Middle frontal gyrus (tissue), 1 donor: ENCODE results near the gene PDS5B.
"Not testable (repeated sequence)": the region's sequence is repeated elsewhere in the genome, so short reads cannot be mapped to it uniquely, and the experiment has no call there.

ENCODE experiments used
- DNase-seq: peaks from one replicate; pipeline ENCODE4 v3.0.0-alpha.2; 2015; ENCODE audit warnings: low spot score; ENCODE audit errors: extremely low spot score

Gene PDS5B

DNA sequence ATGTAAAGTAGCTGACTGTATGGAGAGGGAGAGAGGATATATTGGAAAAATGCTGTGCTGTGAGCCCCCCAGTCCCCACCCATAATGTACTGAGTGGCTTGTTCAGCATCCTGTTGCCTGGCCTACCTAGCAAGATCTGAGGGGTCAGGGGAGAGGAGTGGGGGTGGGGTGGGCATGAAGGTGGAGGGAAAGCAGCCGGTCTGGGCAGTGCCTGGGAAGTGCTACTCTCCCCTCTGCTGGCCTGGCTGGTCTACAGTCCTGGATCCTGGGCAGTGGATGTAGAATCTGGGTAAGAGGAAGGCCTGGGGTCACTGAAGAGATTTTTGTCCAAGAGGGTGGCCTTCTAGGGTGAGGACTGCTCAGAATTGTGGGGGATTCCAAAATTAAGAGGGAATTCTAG is 210.5 kb downstream of the PDS5B start:
- DNase-seq, result no peak

DNA sequence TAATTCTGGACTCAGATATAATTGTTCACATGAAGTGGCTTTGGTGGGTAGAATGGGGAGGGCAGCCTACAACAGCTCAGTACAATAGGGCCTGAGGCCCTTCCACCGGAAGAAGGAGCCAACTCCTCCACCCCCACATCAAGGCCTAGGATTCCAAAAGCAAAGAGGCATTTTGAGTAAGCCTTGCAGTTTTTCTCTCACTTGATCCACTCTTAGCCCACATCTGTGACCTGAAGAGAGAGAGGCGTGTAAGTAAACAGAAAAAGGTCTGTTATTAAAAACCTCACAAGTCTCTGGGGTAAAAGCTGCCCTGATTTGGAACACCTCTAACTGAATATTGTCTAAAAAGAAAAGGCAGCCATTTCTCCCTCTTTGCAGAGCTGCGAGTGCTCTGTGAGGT is 215.9 kb downstream of the PDS5B start:
- no peak for DNase-seq

DNA sequence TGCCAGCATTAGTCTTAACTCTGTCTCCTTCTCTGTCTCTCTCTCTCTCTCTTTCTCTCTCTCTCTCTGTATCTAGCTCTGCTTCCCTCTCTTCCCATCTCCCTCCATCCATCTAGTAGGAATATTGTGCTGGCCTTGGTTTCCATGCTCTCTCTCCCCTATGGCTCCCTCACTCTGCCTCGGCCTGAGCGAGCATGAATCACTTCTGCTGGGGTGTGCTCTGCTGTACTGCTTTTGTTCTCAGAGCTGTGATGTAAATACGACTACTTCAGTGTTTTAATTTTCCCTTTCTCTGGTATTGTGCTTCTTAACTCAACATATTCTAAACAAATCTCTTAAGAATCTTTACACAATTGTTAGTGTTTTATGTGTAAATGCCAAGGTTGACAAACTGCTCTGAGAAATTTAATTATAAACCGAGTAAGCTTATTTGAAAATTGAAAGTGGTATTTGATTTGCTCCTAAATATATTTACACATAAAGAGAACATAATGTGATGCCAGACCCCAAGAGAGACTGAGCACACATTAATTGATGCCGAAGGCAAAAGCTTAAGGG is 218.5 kb downstream of the PDS5B start:
- DNase-seq, result no peak

DNA sequence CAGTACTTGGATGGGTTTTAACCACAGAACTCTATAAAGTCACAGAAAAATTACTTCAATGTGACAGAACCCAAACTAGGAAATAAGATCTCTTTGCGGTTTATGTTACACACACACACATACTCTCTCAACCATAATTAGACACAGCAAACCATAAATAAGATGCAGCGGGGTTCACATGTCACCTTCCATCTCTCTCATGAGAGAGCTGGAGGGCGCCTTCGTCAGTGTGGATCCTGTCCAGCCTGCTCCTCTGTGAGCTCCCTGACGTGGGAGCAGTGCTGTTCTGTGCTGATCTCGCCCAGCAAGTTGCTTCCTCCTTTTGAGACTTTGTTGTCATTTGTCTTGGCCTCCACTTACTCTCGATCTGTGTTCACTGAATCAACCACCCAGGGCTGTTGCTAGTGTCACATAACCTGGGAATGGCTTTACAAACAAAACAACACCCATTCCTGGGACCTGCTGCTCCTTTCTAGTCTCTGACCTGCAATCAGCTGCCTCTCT is 225.1 kb downstream of the PDS5B start:
- no peak for DNase-seq

DNA sequence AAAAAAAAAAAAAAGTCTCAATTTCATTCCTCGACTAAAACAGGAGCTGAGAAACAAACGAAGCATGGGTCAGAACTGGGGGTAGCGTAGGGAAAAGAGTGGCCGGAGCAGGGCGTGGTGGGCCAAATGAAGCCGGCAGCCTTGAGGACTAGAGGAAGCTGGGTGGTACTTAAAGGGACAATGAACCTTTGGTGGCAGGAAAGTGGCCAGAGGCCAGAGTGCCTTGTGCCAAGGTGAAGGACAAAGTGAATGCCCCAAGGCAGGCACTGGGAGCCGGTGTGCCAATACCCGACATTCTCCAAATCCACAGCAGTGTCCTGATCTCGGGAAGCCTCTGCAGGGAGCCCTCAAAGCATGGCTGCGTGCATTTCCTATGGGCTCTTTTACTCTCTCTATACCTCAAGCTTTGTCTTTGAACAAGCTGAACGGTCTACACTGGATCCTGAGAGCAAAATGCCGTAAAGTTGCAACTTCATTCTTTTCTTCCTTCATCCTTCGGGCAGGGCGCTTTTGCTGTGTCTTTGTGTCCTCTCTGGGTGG is 235.0 kb downstream of the PDS5B start:
- DNase-seq, result no peak

DNA sequence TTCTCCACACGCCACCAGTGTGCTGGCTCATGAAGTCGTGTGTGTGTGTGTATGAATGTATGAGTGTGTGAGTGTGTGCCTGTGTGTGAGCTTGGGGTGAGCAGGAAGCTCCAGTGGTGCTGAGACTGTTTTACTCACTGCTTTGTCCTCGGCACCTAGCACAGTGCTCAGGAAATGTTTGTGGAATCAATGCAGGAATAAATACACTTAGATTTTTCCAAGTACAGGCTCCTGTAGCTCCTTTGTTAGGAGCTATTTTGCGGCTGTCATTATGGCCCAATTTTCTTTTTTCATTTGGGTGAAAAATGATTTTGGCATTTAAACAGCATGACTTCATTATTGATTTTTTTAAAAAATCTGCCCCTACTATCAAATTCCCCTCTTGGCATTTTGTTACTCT is 236.5 kb downstream of the PDS5B start:
- DNase-seq, result no peak

DNA sequence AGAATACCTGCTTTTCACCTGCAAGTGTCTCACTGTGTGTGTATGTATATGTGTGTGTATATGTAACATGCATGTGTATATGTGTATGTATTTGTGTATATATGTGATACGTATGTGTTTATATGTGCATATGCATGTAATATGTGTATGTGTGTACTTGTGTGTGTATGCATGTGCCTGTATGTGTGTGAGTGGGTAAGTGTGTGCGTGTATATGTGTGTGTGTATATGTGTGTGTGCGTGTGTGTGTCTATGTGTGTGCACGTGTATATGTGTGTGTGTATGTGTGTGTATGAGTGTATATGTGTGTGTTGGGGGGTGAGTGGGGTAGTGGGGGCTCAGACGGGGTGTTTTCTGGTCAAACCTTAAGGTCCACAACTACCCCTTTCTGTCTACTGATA is 237.3 kb downstream of the PDS5B start:
- no peak for DNase-seq

DNA sequence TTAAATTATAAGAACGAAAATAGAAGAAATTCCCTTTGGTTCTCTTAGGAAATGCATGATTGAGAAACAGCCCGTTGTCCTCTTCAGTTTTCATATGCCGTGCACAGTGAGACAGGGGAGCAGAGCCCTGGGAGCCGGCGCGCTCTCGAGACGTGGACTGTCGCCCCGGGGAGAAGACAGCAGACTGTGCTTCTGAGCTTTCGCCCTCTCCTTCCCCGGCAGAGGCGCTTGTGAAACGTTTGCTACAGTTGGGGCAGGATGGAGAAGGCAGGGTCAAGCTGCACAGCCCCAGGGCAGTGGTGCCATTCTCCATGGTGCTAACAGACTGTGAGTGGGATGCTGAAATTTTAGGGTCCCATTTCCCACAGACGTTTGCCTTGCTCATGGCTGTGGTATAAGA is 237.8 kb downstream of the PDS5B start:
- no peak for DNase-seq

DNA sequence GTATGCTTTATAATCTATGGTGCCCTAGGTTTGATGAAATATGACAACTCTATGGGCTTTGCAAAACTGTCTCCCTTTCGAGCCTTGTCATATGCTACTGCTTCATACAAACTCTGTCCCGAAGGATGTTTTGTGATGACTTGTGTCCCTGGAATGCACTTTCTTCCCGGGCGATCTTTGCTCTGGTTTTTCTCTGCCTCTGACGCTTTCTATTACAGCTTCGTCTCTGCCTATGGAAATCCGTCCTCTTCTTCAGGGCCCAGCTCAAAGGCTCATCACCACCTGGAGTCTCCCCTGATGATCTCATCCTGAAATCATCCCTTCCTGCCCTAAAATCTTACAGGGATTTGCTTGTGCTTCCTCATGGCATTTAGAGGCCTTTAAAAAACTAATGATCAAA is 238.4 kb downstream of the PDS5B start:
- no peak for DNase-seq

DNA sequence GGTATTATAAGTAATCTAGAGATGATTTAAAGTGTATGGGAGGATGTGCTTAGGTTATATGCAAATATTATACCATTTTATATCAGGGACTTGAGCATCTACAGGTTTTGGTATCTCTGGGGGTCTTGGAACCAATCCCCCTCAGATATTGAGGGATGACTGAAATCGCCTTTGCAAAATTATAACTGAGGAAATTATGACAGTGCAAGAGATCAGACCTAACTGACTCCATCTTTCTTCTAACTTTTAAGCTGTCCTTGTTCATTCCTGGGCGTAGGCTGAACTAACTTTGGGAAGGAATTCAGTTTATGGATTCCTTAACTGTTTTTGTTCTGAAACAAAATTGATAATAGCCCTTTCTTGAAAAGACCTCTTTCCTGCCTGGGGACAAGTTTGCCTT is 239.2 kb downstream of the PDS5B start:
- DNase-seq, result no peak

DNA sequence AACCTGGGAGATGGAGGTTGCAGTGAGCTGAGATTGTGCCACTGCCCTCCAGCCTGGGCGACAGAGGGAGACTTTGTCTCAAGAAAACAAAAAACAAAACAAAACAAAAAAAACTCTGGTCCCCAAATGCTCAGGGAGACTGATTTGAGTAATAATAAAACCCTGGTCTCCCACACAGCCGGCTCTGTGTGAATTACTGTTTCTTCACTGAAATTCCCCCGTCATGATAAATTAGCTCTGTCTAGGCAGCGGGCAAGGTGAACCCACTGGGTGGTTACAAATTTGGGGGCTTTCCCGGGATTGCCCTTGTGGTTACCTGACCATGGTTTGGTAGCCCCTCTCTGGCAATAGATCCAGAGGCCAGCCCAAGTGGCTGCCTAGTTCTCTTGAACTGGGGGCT is 240.1 kb downstream of the PDS5B start:
- not testable (repeated sequence) for DNase-seq
